ENCODE data around the gene CYP3A5.
"Not testable (repeated sequence)": the region's sequence is repeated elsewhere in the genome, so short reads cannot be mapped to it uniquely, and the experiment has no call there.

The CYP3A5 gene

DNA sequence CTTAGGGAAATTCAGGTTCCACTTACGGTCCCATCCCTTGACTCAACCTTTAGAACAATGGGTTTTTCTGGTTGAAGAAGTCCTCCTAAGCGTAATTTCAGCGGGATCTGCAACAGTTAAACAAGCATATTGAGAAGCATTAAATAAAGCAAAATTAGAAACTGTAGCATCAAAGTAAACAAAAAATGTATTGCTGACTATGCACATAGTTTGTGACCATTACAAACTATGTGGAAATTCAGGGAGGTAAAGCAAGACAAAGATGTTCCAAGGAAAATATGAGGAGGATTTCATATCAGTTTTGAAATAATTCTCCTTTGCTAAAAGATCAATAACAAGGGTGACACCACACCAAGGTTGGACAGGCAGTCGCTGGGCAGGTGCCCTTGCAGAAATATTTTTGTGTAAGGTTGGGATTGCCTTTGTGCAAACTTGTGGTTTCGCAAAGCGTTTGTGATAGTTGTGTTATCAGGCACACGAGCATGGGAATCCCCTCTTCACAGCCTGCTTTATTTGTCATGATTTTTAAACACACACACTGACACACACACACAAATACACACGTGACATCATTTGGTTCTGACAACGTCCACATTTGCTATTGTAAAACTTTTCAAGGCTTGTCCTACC is 5.4 kb upstream of the CYP3A5 start:
- DNase-seq = no peak

DNA sequence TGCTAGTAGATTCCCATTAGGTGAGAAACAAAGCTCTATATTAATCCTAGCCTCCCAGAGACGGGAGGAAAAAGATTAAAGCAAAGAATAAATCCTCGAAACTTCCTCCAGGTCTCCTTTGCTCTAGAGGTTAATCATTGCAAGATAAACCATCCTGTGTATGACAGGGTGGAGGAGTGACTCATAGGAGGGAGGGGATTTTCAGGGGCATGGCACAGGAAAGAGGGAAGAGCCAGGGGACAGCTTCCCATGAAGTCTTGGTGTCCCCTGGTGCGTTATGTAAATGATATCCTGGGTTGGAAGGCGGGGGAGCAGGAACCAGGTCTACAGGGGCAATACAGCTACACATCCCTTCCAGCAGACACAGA is 780 bp downstream of the CYP3A5 start:
- no peak for DNase-seq

DNA sequence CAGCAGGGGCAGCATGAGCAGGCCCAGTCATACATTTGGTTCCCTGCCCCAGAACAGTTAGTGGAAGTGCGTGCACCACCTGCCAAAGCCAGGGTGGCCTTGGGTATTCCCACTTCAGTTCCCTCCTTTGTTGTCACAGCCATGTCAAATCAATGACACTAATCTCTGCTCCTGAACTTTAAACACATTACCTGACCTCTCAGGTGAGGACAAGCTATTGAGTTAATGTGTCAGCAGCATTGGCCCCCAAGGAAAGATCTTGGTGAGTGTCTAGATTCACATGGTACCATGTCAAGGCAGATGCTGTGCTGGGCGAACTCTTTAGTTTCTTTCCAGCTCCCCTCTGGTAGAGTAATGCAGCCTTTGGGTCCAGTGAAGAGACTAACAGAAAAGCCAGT is 2.1 kb downstream of the CYP3A5 start:
- no peak for DNase-seq

DNA sequence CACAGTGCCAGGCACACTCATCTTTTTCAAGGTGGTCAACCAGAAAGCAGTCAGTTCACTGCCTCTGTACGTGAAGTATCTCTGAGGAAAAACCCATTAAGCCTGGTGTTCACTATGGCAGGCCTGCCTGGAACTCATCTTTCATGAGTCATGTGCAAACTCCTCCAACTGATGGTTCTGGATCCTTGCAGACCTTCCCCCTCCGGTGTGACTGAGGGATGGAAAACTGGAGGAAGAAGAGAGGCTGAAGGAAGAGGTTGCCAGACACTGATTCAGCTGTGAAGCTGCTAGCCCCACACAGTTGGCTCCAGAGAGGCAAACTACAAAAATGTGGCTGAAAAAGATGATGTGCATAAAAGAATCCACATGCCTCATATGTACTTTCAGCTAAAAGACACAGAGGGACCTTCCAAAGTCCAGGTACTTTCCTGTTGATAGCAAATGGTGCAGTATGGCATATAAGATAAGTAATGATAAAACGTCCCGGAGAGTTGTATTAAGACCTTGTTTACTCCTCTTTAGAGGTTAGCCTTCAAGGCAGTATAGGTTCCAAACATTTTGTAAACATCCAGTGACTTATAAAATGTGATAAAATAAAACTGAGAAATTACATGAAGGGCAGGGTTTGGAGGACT is 2.7 kb downstream of the CYP3A5 start:
- no peak for DNase-seq

DNA sequence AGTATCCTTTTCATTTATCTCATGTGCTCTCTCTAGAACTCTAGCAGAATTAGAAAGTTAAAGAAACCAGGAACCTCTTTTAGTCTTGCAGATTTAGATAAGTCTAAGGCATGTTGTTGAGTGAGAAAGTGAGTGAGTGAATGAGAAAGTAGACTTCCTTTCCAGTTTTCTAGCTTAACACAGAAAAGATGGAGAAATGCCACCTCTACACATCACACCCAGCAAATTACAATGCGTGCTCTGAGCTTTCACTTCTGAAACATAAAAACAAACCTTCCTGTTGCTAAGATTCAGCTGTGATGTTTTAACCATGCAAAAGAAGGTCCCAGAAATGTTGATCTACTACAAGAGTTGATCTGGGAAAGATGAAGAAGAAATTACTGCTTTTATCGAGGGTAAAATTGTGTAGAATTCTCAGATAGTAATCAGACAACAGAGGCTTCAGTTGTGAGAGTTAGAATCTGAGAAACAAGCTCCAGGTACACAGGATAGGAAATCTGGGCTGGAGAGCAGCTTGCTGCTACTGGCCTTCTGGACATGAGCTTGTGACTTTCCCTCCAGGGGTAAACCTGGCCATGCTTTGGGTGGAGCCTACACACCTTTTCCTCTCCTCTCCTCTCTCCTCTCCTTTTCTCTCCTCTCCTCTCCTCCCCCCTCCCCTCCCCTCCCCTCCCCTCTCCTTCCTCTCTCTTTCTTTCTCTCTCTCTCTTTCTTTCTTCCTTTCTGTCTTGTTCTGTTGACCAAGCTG is 4.6 kb downstream of the CYP3A5 start:
- no peak for DNase-seq

DNA sequence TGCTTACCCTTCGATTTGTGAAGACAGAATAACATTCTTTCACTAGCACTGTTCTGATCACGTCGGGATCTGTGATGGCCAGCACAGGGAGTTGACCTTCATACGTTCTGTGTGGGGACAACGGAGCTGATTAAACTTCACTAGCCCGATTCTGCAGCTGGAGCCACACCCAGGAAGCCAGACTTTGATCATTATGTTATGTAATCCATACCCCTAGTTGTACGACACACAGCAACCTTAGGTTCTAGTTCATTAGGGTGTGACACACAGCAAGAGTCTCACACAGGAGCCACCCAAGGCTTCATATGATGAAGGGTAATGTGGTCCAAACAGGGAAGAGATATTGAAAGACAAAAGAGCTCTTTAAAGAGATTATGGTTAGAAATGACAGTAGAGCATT is 7.2 kb downstream of the CYP3A5 start:
- DNase-seq = no peak

DNA sequence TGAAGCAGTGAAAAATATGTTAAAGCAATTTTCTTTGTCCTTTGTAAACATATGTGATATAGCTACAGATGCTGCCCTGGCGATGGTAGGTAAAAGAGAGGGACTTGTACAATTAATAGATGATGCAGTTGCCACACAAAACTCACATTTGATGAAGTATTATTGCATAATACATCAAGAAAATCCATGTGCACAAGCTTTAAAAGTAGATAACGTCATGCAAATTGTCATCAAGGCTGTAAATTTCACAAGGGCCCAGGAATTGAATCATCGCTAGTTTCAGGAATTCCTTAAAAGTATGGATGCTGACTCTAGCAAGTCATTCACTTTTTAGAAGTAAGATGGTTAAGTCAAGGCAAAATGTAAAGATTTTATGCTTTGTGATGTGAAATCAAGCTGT is 10.0 kb downstream of the CYP3A5 start:
- DNase-seq = no peak

DNA sequence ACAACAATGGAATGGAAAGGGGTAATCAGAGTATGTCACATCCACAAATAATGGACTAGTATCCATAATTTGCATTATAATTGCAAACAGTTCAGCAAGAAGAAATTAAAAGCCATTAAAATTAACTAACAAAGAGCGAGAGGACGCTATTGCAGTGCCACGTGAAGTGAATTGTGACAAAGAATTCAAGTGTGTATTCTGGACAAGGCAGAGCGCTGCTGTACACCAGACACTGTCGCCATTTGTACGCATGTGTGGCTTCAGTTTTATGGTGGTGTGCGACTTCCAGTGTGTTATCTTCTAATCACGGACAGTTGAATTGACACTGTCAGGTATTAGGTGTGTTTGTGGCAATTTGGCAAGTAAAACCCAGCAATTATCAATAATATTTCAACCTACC is 11.3 kb downstream of the CYP3A5 start:
- no peak for DNase-seq

DNA sequence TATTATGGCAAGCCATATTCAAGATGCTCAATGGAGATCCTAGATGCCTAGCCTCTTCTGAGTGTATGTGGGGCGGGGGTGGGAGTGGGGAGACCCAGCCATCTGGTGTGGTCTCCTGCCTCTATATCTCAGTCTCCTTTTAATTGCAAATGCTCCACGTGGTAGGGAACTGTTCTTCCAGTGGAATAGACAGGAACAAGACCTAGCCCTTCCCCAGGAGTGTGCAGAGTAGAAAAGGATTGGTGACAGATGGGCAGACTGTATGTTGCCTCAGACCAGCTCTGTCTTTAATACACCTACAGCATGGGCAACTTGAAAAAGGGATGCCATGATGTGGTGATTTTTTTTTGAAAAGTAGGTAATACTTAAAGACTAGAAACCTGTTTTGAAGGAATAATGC is 12.6 kb downstream of the CYP3A5 start:
- DNase-seq = no peak

DNA sequence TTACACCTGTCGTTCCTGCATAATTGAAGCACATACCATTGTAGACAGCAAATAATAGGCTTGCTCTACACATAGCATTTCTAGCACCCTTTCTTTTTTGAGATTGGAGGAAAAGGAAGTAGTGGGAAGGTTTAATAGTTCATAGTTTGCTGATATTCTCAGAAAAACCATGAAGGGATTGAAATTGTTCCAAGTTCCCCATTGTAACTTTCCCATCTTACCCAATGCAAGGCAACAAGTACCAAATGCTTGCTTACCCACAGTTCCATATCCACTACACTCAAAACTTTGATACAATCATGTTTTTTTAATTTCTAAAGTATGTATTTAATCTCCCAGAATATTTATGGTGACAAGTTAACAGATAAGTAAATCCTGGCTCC is 13.8 kb downstream of the CYP3A5 start:
- DNase-seq = no peak

DNA sequence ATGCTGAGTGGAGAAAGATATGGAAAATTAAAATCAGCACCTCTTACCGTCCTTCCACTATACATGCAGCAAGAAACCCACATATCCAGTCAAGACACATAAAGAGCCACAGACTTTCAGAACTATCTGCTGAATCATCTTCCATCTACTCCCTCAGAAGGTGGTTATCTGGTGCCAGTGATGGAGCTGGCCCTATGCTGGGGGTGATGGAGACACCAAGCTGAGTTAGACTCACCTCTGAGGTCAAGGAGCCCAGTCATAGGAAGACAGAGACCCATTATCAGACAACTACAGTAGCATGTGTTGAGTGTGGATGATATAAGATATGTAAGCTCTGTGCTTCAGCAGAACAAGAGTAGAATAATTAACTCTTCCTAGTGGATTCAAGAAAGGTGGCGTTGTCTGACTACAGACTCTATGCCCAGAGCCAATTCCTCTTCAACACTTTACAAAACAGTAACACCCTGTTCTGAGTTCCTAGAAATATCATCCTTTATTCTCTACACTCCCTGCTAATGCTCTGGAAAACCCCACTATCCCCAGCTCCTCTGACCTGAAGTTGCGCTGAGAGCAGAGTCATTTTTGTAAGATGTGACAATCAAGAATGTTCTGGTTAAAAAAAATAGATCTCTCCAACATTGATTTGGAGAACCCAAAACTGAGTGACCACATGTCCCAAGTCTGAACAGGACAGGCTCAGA is 14.3 kb downstream of the CYP3A5 start:
- no peak for DNase-seq

DNA sequence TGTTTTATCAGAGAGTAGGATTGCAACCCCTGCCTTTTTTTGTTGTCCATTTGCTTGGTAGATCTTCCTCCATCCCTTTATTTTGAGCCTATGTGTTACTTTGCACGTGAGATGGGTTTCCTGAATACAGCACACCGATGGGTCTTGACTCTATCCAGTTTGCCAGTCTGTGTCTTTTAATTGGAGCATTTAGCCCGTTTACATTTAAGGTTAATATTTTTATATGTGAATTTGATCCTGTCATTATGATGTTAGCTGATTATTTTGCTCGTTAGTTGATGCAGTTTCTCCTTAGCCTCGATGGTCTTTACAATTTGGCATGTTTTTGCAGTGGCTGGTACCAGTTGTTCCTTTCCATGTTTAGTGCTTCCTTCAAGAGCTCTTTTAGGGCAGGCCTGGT is 21.9 kb downstream of the CYP3A5 start:
- DNase-seq = not testable (repeated sequence)

DNA sequence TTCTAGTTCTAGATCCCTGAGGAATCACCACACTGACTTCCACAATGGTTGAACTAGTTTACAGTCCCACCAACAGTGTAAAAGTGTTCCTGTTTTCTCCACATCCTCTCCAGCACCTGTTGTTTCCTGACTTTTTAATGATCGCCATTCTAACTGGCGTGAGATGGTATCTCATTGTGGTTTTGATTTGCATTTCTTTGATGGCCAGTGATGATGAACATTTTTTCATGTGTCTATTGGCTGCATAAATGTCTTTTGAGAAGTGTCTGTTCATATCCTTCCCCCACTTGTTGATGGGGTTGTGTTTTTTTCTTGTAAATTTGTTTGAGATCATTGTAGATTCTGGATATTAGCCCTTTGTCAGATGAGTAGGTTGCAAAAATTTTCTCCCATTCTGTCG is 25.2 kb downstream of the CYP3A5 start:
- DNase-seq = not testable (repeated sequence)

DNA sequence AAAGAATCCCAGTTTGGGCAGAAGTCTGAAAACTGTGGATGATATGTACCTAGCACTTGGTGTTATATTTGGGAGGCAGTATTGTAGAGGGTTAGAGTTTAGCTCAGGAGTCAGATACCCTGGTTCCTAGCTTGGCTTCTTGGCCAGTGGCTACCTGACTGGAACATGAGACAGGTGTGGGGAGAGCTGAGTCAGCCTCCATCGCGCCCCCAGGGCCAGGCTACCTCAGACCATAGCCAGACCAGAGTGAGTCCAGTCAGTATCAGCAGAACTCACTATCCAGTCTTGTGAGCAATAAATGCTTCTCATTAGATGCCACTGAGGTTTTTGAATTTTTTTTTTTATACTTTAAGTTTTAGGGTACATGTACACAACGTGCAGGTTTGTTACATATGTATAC is 26.0 kb downstream of the CYP3A5 start:
- no peak for DNase-seq

DNA sequence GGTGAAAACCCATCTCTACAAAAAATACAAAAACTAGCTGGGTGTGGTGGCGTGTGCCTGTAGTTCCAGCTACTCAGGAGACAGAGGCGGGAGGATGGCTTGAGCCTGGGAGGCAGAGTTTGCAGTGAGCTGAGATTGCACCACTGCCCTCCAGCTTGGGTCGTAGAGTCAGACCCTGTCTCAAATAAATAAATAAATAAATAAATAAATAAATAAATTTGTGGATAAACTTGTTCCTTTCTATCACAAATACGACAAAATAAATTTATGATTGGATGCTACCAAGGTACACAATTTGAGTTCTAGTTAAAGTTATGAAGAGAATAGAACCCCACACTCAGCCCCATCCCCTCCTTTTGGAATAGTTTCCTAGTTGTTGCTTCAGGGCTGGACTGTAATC is 26.5 kb downstream of the CYP3A5 start:
- DNase-seq = not testable (repeated sequence)

DNA sequence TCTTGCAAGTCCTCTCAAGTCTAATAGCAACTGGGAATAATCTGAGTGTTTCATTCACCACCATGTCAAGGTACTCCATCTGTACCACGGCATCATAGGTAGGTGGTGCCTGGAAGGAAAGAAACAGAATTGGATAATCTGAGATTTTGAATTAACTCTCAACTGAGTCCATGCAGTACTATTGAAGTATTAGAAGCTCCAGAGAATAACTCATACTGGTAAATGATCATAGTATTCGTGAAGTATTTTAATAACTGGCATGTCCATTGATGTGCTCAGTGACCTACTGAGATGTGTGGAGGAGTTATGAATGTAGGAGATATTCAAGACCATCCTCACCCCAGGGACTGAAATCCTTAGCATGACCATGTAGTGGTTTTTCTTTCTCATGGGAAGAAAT is 27.1 kb downstream of the CYP3A5 start:
- DNase-seq = no peak

DNA sequence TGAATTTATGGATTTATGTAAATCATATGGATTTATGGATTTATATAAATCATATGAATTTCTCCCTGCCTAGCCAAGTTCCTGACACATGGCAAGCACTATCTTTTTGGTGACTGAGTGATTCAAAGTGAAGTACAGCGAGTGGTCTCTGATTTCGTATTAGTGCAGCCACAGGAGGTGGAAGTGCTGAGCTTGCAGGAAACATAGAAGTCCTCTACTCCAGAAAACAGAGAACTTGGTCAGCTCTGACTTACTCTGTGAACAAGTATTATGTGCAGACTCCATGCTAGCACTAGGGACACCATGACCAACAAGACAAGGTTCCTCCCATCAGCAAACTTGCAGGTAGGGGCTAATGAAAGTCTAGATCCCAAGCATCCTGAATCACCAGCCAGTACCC is 28.5 kb downstream of the CYP3A5 start:
- no peak for DNase-seq

DNA sequence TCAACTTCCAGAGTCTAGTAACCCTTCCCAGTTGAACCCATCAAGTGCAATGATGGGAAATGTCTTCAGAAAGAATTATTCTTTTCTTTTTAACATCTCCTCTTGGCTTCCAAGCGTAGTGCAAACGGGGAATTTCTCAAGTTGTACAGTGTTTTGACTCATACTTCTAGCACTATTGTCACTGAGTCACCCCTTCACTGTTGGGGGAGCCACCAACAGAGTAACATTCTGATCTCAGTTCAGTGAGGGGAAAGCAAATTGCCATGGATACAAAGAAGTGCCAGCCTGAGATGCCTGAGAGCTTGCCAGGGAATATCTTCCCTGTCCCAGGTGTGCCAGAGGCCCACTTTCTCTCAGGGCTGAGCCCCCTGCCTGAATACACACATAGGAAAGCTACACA is 31.0 kb downstream of the CYP3A5 start:
- no peak for DNase-seq

DNA sequence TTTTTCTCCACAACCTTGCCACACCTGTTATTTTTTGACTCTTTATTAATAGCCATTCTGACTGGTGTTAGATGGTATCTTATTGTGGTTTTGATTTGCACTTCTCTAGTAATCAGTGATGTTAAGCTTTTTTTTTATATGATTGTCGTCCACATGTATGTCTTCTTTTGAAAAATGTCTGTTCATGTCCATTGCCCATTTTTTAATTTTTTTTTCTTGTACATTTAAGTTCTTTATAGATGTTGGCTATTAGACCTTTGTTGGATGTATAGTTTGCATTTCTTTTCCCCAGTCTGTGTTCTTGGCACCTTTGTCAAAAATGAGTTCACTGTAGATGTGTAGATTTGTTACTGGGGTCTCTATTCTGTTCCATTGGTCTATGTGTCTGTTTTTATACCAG is 34.2 kb downstream of the CYP3A5 start:
- DNase-seq = no peak

DNA sequence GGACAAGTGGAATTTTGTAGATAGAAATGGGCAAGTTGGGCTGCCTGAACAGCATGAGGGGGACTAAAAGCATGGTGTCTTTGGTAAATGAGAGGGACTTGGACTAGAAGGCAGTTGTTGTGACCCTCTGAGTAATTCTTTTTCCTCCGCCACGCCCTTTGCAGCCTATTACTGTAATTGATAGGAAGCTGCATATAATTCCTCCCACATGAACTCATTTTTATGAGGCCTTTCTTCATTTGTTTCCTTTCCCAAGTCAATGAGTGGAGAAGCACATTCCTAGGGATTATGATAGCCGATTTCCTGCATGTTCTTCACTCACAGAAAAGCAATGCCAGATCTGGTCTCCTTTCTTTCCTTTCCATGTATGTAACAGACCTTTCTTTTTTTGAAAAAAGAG is 35.4 kb downstream of the CYP3A5 start:
- DNase-seq = no peak

DNA sequence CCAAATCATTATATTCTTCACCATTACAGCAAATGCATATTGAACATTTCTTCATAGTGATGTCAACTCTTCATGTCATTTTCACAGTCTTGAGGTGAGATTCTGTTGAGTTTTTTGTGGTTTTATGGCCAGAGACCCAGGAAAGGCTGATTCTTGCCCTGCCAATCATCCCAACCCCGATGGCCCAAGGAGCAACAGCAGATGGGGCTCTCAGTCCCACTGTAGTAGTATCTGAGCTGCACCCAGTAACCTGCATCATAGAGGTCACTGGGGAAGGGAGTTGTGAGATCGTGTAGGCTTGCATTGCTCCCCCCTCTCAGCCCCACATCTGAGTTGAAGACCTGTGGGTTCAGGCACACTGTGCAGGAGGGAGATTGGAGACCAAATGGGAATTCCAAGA is 36.3 kb downstream of the CYP3A5 start:
- no peak for DNase-seq

DNA sequence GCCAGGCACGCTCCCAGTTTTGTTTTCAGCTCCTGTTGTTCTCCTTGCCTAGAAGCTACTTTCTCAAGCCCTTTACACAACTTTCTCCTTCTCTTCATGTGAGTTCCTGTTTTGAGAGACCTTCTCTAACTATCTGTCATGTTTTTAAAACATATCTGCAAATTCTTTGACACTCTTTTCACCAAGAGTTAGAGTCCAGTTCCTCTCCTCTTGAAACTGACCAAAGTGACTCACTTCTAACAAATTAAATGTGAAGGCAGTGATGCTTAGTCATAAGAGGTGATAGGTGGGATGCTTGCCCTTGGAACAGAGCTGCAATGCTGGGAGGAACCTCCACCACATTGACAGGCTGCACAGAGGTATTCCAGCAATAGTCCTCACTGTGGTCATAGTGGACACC is 37.8 kb downstream of the CYP3A5 start:
- no peak for DNase-seq

DNA sequence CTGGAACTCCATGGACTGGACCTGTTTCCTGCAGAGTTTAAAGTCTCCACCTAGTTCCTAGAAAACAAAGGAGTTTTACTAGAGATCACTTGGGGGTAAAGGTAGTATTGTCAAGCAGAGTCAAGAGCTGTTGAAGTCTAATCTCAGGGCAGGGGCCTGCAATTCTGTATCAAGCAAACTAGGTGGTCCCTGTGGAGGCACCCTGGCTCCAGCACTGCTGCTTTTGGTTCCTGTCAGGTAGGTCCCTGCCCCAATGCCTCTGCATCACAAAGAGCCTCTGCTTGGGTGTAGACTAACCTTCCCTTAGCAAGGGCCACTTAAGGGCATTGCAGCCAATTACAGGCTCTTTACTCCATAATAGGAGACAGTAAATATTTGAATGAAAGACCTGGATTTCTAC is 40.5 kb downstream of the CYP3A5 start:
- no peak for DNase-seq

DNA sequence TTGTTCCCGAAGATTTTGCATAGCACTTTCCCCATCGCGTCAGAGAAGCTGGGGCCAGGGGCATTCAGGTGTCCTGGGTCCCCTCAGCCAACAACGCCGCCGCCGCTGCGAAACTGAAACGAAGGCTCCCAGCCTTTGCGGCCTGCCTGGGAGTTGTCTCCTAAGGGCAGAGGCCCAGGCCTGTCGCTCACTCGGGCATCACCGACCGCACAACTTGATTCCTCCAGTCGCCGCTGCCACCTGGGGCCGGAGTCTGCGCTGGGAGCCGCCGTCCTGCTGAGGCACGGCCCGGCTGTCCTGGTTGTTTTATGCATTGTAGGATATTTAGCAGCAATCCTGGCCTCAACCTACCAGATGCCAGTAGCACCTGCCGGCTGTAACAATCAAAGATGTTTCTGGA is 41.1 kb downstream of the CYP3A5 start:
- DNase-seq = no peak
